Heart left ventricle (tissue), 16 donors: ENCODE data around the gene C4orf54. TPM values are rescaled to one million over a fixed set of nuclear protein-coding genes. Genes with fewer than 3 reads are reported as not detected.

Source experiments
- ATAC-seq, 4 donors: fragments of 200-7000 bp; cut with Tn5 transposase; one replicate each; pipeline ENCODE4 v1.9.1; 2020 to 2022; ENCODE audit warnings: moderate library complexity in 4 of 4, mild to moderate bottlenecking in 3 of 4, moderate number of reproducible peaks in 1 of 4
- DNase-seq, 5 donors: peaks; one replicate each; pipeline ENCODE4 v3.0.0-alpha.2; 2020
- H3K27ac ChIP-seq, 12 donors: fragments of 200-600 bp; sonication (generic) in 4 of 12; one replicate each; pipeline versions ENCODE4 v1.5.0 to v1.8.0; 2016 to 2022; ENCODE audit warnings: mild to moderate bottlenecking in 2 of 12
- H3K27me3 ChIP-seq, 9 donors: fragments of 200-600 bp; sonication (generic) in 2 of 9; one replicate each; pipeline versions ENCODE4 v1.5.1 to v1.8.0; 2016 to 2022; ENCODE audit warnings: mild to moderate bottlenecking in 3 of 9
- H3K36me3 ChIP-seq, 9 donors: fragments of 200-600 bp; sonication (generic) in 2 of 9; one replicate each; pipeline versions ENCODE4 v1.5.0 to v1.8.0; 2018 to 2022; ENCODE audit warnings: mild to moderate bottlenecking in 2 of 9
- H3K4me1 ChIP-seq, 12 donors: fragments of 200-600 bp; sonication (generic) in 4 of 12; one replicate each; pipeline versions ENCODE4 v1.5.0 to v1.8.0; 2016 to 2022; ENCODE audit warnings: mild to moderate bottlenecking in 3 of 12
- H3K4me3 ChIP-seq, 12 donors: fragments of 200-600 bp; sonication (generic) in 4 of 12; one replicate each; pipeline versions ENCODE4 v1.5.0 to v1.8.0; 2017 to 2022; ENCODE audit warnings: mild to moderate bottlenecking in 9 of 12, moderate library complexity in 4 of 12
- H3K9me3 ChIP-seq, 12 donors: fragments of 200-600 bp; sonication (generic) in 4 of 12; one replicate each; pipeline versions ENCODE4 v1.5.0 to v1.8.0; 2016 to 2022; ENCODE audit warnings: mild to moderate bottlenecking in 1 of 12
- CTCF ChIP-seq, 12 donors: fragments of 200-600 bp; sonication (generic) in 4 of 12; IDR thresholded peaks; one replicate each; pipeline versions ENCODE4 v1.5.0 to v1.8.0; 2018 to 2022; ENCODE audit warnings: antibody characterized with exemption in 12 of 12, mild to moderate bottlenecking in 5 of 12
- POLR2A ChIP-seq, 2 donors: fragments of 450-650 bp; IDR thresholded peaks; one replicate each; pipeline ENCODE4 v1.6.1; 2017; ENCODE audit warnings: antibody characterized with exemption in 2 of 2, mild to moderate bottlenecking in 2 of 2, moderate library complexity in 2 of 2
- WGBS, 4 donors: extraction: QIAGEN DNeasy Blood & Tissue Kit in 2 of 4; methylation state at CpG; one replicate each; pipeline versions ENCODE4 v1.1.5 to v1.1.7; 2013 to 2018; 5-methylcytosine and 5-hydroxymethylcytosine counted together
- intact Hi-C, 10 donors: fragments of 100-400 bp; cut with DNase I; formaldehyde crosslinking; loops; one replicate each; pipeline versions ENCODE4 v1.11.1 to v1.14.2; 2022
- long read RNA-seq, 3 donors: library from polyadenylated mRNA; unstranded; transcript quantifications; one replicate each; pipeline ENCODE4 v2.0.0, GENCODE V29; 2020 to 2021
- polyA plus RNA-seq, 2 donors: library from polyadenylated mRNA; stranded (reverse); fragments of 200-250 nt; gene quantifications; one replicate each; pipeline ENCODE4 v1.2.3, GENCODE V29; 2013
- total RNA-seq, 9 donors: library from RNA; depleted of rRNA in 2 of 9; stranded (reverse); fragments of >200 nt in 2 of 9; fragmentation: NEBNext Ultra II Directional in 3 of 9; extraction: Animal tissue kit (Norgen Biotek cat#: 25700) in 3 of 9; gene quantifications; one replicate each; pipeline versions ENCODE4 v1.1.0 to v1.2.4, GENCODE V29; 2016 to 2023
- donor health status: ischemic (EF 13 %, LVEDD 7.1; RV severe dilation, severe dysfunction).
- donor health status: healthy with polysubstance abuse.
- donor health status: DM: no; HTN: yes; CAD: no.
- donor health status: DM: no; HTN: no; CAD: no.
- donor health status: ischemic (EF 25% LVEDD 6.9; RV normal size, moderate dysfunction).
- donor health status: ischemic (EF 25% LVEDD 5.7; RV mildly dilated, moderate dysfunction).
- donor health status: healthy.
- donor health status: DM: yes; HTN: yes; CAD: no.
- donor health status: ischemic (EF 35%, LVEDD 5.7; RV mildly dilated, moderate dysfunction).
- donor health status: nonischemic (EF 11% LVEDD 7.7; RV severe dilation, severe dysfunction).
- donor health status: DM: yes; HTN: yes; CAD: no.
- donor health status: PGD.
- donor health status: ischemic (EF 29% LVEDD 5.4; RV normal size, mild dysfunction).
- donor health status: nonischemic (EF 23%, LVEDD 6.1; RV moderate dilation, normal function).

The C4orf54 gene
- total RNA-seq (100 to 1,000 TPM in 1 of 9 donors, 10 to 100 TPM in 1, 1 to 10 TPM in 4, under 1 TPM in 3; 0.60 to 112 (median 1.6) TPM), polyA plus RNA-seq (10 to 100 TPM in 1 of 2 donors, 1 to 10 TPM in 1; 2.3 to 40.0 TPM)
- long read RNA-seq, donor 1: 0 reads
- long read RNA-seq, donor 2, full-length matches to known transcripts: 2 of 2 reads
- long read RNA-seq, donor 2, partial matches to known transcripts: 0 of 2 reads
- long read RNA-seq, donor 2, other reads (novel, unspliced or antisense): 0 of 2 reads
- long read RNA-seq, donor 3, full-length matches to known transcripts: 13 of 24 reads
- long read RNA-seq, donor 3, partial matches to known transcripts: 11 of 24 reads
- long read RNA-seq, donor 3, other reads (novel, unspliced or antisense): 0 of 24 reads

GRCh38 chr4:99657798-99658197 lies at the start of gene C4orf54:
Gene C4orf54 (minus strand): TSS chr4:99657828. CDS start chr4:99654648, 3,180 bp downstream.
- DNase-seq (no peak), ATAC-seq (peak in 1 of 4 donors; percentile 30)
- Histone ChIP-seq H3K4me3 (no peak within 1 kb of the TSS), H3K36me3 (no peaks in the 10 kb centered on the region), H3K9me3 (no peaks in the 10 kb centered on the region), H3K27me3 (no peaks in the 10 kb centered on the region), H3K4me1 (peaks cover 0 to 35% (median 5%) of the 10 kb centered on the region in 12 donors), H3K27ac (peak within 1 kb of the TSS in 10 of 12 donors; percentile 22 to 71 (median 41))
- intact Hi-C loops: loop anchor here in 2 of 10 donors (5.0 kb wide), 1 partner anchor 95 kb away; the partner anchor contains the start of gene TRMT10A (in 2 of the 2)
- 47 to 70% (median 49%) methylated on average over 1 of the region's 1 CpG for WGBS, 4 donors
- TF ChIP-seq CTCF (IDR thresholded peaks at IDR 0.05): no peak
- no peak for TF ChIP-seq POLR2A (IDR thresholded peaks at IDR 0.05)

- no peak for TF ChIP-seq POLR2A (IDR thresholded peaks at IDR 0.05)
- no peak for TF ChIP-seq CTCF (IDR thresholded peaks at IDR 0.05)
- no peaks in the 10 kb centered on the region for H3K36me3 ChIP-seq
- DNase-seq (no peak), ATAC-seq (no peak)
- H3K27me3 ChIP-seq: no peaks in the 10 kb centered on the region
- H3K4me1 ChIP-seq: no peaks in the 10 kb centered on the region
- H3K4me3 ChIP-seq: no peak overlapping the region
- intact Hi-C loops: no loop called here
- H3K27ac ChIP-seq: no peak overlapping the region
- peaks cover 0 to 6% (median 0%) of the 10 kb centered on the region in 12 donors for H3K9me3 ChIP-seq
- WGBS, 4 donors: 97 to 98% (median 98%) methylated on average over 2 of the region's 2 CpGs
These were observed 48.3 kb upstream of the C4orf54 start for GRCh38 chr4:99705891-99706290.

GRCh38 chr4:99696801-99697200 lies 39.2 kb upstream of the C4orf54 start:
- H3K27ac ChIP-seq: no peak overlapping the region
- intact Hi-C loops: no loop called here
- no peak for DNase-seq
- 84 to 92% (median 89%) methylated on average over 3 of the region's 3 CpGs for WGBS, 4 donors
- peaks cover 0 to 2% (median 0%) of the 10 kb centered on the region in 12 donors for H3K9me3 ChIP-seq
- no peaks in the 10 kb centered on the region for H3K4me1 ChIP-seq
- no peak overlapping the region for H3K4me3 ChIP-seq
- H3K27me3 ChIP-seq: no peaks in the 10 kb centered on the region
- ATAC-seq: no peak
- H3K36me3 ChIP-seq: no peaks in the 10 kb centered on the region
- no peak for TF ChIP-seq CTCF (IDR thresholded peaks at IDR 0.05)
- TF ChIP-seq POLR2A (IDR thresholded peaks at IDR 0.05): no peak

- H3K36me3 ChIP-seq: no peaks in the 10 kb centered on the region
- no peak for TF ChIP-seq CTCF (IDR thresholded peaks at IDR 0.05)
- TF ChIP-seq POLR2A (IDR thresholded peaks at IDR 0.05): no peak
- ATAC-seq (no peak), DNase-seq (no peak)
- no peak overlapping the region for H3K4me3 ChIP-seq
- H3K9me3 ChIP-seq: peaks cover 0 to 29% (median 10%) of the 10 kb centered on the region in 12 donors
- no peaks in the 10 kb centered on the region for H3K27me3 ChIP-seq
- H3K27ac ChIP-seq: no peak overlapping the region
- no peaks in the 10 kb centered on the region for H3K4me1 ChIP-seq
- 72 to 78% (median 77%) methylated on average over 1 of the region's 1 CpG for WGBS, 4 donors
- intact Hi-C loops: no loop called here
These were observed 35.5 kb upstream of the C4orf54 start for GRCh38 chr4:99693140-99693539.
